ENCODE results near the gene GLIPR1.

DNA sequence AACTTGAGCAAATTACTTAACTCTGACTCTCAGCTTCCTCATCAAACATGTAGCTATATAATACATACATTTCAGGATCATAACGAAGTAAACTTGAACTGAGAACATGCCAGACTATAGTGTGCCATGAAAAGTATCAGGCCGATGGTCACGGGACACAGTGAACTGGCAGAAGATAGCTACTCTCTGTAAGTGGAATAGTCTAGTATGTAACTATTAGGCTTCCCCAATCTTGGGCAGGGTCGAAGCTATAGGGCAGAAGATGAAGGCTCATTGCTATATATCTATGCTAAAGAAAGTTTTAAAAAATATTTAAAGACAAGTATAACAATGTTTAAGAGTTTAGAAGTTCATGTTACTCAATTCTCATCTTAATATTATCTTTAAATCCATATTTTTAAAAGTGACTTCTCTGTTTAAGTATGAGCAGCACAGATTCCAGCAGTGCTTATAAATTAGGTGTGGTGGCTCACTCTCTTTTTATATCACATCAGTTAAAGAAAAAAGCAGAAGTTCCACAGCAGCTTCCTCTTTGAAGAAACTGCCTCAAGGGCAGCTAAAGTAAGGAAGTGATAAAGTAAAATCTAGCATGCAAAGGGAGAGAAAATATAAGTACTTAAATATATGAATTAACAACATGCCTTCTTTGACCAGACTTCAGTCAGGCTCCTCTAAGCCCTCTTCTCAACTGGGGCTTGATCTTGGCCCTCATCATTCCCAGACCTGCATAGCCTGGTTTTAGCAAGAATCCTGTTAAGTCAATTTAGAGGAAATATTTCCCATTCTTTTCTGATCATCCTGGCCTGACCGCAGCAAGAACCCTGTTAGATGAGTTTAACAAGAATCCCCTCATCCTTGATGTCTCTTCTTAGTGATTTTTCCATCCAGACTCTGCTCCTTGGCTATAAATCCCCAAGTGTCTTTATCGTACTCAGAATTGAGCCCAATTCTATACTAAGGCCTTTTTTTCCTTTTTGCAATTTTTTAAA, 8.4 kb upstream of the GLIPR1 start:
- TF ChIP-seq, protein P1, sequence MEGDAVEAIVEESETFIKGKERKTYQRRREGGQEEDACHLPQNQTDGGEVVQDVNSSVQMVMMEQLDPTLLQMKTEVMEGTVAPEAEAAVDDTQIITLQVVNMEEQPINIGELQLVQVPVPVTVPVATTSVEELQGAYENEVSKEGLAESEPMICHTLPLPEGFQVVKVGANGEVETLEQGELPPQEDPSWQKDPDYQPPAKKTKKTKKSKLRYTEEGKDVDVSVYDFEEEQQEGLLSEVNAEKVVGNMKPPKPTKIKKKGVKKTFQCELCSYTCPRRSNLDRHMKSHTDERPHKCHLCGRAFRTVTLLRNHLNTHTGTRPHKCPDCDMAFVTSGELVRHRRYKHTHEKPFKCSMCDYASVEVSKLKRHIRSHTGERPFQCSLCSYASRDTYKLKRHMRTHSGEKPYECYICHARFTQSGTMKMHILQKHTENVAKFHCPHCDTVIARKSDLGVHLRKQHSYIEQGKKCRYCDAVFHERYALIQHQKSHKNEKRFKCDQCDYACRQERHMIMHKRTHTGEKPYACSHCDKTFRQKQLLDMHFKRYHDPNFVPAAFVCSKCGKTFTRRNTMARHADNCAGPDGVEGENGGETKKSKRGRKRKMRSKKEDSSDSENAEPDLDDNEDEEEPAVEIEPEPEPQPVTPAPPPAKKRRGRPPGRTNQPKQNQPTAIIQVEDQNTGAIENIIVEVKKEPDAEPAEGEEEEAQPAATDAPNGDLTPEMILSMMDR (IDR thresholded peaks at IDR 0.05; ENCODE audit: low read length): no peak
- TF ChIP-seq EZH2 (IDR thresholded peaks at IDR 0.05; ENCODE audit: borderline replicate concordance, low read length): no peak
